Body of pancreas (tissue), 4 donors: ENCODE data around the gene MRPL51. TPM values are rescaled to one million over a fixed set of nuclear protein-coding genes. Genes with fewer than 3 reads are reported as not detected.

Source experiments
- ATAC-seq: fragments of 150-250 bp; one replicate; pipeline ENCODE4 v1.9.1; 2016
- DNase-seq, 4 donors: peaks; one replicate each; pipeline ENCODE4 v3.0.0-alpha.2; 2019
- H3K27ac ChIP-seq, 4 donors: fragments of 200-600 bp; sonication (generic); 1 replicate in 3 of 4; 2 replicates in 1 of 4; pipeline versions ENCODE4 v1.5.1 to v1.6.1; 2016 to 2019; ENCODE audit warnings: mild to moderate bottlenecking in 1 of 4, mixed read lengths in 1 of 4, moderate library complexity in 1 of 4
- H3K27me3 ChIP-seq, 2 donors: fragments of 200-600 bp; sonication (generic); one replicate each; pipeline ENCODE4 v1.6.0; 2016; ENCODE audit warnings: mild to moderate bottlenecking in 1 of 2
- H3K36me3 ChIP-seq, 2 donors: fragments of 200-600 bp; sonication (generic); replicated peaks in 1 of 2; 2 replicates each; pipeline ENCODE4 v1.5.1; 2016; ENCODE audit warnings: low read depth in 2 of 2; ENCODE audit not compliant: insufficient read depth in 1 of 2
- H3K4me1 ChIP-seq: fragments of 200-600 bp; sonication (generic); one replicate; pipeline ENCODE4 v1.6.0; 2016
- H3K4me3 ChIP-seq, 2 donors: fragments of 200-600 bp; sonication (generic); 1 replicate in 1 of 2; 2 replicates in 1 of 2; pipeline ENCODE4 v1.5.1; 2016 to 2019
- H3K9me3 ChIP-seq, 3 donors: fragments of 200-600 bp; sonication (generic); 1 replicate in 2 of 3; 2 replicates in 1 of 3; pipeline ENCODE4 v1.5.1; 2016
- CTCF ChIP-seq, 7 experiments: fragments of 450-650 bp in 4 of 7; fragments of 200-600 bp in 3 of 7; sonication (generic) in 3 of 7; IDR thresholded peaks; one replicate each; pipeline ENCODE4 v1.5.1; 2016 to 2019; ENCODE audit warnings: antibody characterized with exemption in 7 of 7
- POLR2A ChIP-seq, 3 donors: fragments of 450-650 bp; IDR thresholded peaks; one replicate each; pipeline ENCODE4 v1.6.1; 2016; ENCODE audit warnings: antibody characterized with exemption in 3 of 3, mild to moderate bottlenecking in 2 of 3
- WGBS, 2 donors: methylation state at CpG; one replicate each; pipeline ENCODE4 v1.1.5; 2017; 5-methylcytosine and 5-hydroxymethylcytosine counted together
- intact Hi-C: fragments of 100-400 bp; cut with DNase I; formaldehyde crosslinking; loops from one replicate; pipeline ENCODE4 v1.15.1; 2023
- total RNA-seq, 2 donors: library from RNA; depleted of rRNA; stranded (reverse); fragments of >200 nt; gene quantifications; one replicate each; pipeline ENCODE4 v1.1.0, GENCODE V29; 2016

The MRPL51 gene
- total RNA-seq = 10 to 100 TPM; 23.6 to 25.1 TPM

- H3K27ac ChIP-seq = peak within 1 kb of the TSS; percentile 70 to 93 (median 90)
- TF ChIP-seq POLR2A (IDR thresholded peaks at IDR 0.05) = peak; percentile 31 to 88 (median 83)
- TF ChIP-seq CTCF (IDR thresholded peaks at IDR 0.05) = peak in 1 of 7 experiments; percentile 24
- H3K36me3 ChIP-seq = no peaks in the 10 kb centered on the region
- H3K4me3 ChIP-seq = peak within 1 kb of the TSS; percentile 24 to 71
- ATAC-seq (peak; percentile 95), DNase-seq (peak; percentile 96 to 98 (median 97))
- H3K4me1 ChIP-seq = peaks cover 23% of the 10 kb centered on the region
- H3K9me3 ChIP-seq = no peaks in the 10 kb centered on the region
- H3K27me3 ChIP-seq = no peaks in the 10 kb centered on the region
- WGBS, 2 donors = 1% methylated on average over 18 to 39 of the region's 39 CpGs
- intact Hi-C loops = no loop called here
These were observed at the start of gene MRPL51 for GRCh38 chr12:6492838-6493496. Gene MRPL51, minus strand, starts transcription at chr12:6493262. Its CDS starts 126 bp downstream, at chr12:6493136.

GRCh38 chr12:6542209-6543009 is 49.3 kb upstream of the MRPL51 start:
- whole genome bisulfite sequencing, 2 donors = 72 to 93% methylated on average over 13 of the region's 13 CpGs
- H3K36me3 ChIP-seq = peaks cover 0 to 12% of the 10 kb centered on the region in 2 donors
- no peak overlapping the region for H3K27ac ChIP-seq
- DNase-seq (no peak), ATAC-seq (no peak)
- TF ChIP-seq POLR2A (IDR thresholded peaks at IDR 0.05) (no peak), CTCF (IDR thresholded peaks at IDR 0.05) (no peak)
- no peaks in the 10 kb centered on the region for H3K9me3 ChIP-seq
- H3K27me3 ChIP-seq = no peaks in the 10 kb centered on the region
- H3K4me3 ChIP-seq = no peak overlapping the region
- intact Hi-C loops = loop anchor here (5.0 kb wide), 1 partner anchor 115 kb away; no protein-coding TSS in a partner anchor
- peaks cover 5% of the 10 kb centered on the region for H3K4me1 ChIP-seq

GRCh38 chr12:6541371-6542165 is 48.5 kb upstream of the MRPL51 start:
- Histone ChIP-seq H3K4me1 (peaks cover 9% of the 10 kb centered on the region), H3K27ac (peak overlapping the region in 1 of 4 donors; percentile 39)

More at GRCh38 chr12:6541371-6542165, 48.5 kb upstream of the MRPL51 start:
- TF ChIP-seq CTCF (IDR thresholded peaks at IDR 0.05) (no peak), POLR2A (IDR thresholded peaks at IDR 0.05) (no peak)
- Histone ChIP-seq H3K4me3 (no peak overlapping the region), H3K36me3 (peaks cover 0 to 18% of the 10 kb centered on the region in 2 donors), H3K27me3 (no peaks in the 10 kb centered on the region), H3K9me3 (no peaks in the 10 kb centered on the region)
- WGBS, 2 donors = 88 to 91% methylated on average over 20 to 26 of the region's 26 CpGs
- ATAC-seq (no peak), DNase-seq (no peak)
- intact Hi-C loops = loop anchor here (5.0 kb wide), 1 partner anchor 114 kb away; no protein-coding TSS in a partner anchor
